ENCODE results near the gene PLXNA2. TPM values are rescaled to one million over a fixed set of nuclear protein-coding genes. Genes with fewer than 3 reads are reported as not detected.
A peak's percentile ranks its signal among the peaks of the same experiment; 100 is the strongest.

Gene PLXNA2
- total RNA-seq, 8 experiments from 2014 or later, result 14.3 to 50.5 (median 34.1) TPM

DNA sequence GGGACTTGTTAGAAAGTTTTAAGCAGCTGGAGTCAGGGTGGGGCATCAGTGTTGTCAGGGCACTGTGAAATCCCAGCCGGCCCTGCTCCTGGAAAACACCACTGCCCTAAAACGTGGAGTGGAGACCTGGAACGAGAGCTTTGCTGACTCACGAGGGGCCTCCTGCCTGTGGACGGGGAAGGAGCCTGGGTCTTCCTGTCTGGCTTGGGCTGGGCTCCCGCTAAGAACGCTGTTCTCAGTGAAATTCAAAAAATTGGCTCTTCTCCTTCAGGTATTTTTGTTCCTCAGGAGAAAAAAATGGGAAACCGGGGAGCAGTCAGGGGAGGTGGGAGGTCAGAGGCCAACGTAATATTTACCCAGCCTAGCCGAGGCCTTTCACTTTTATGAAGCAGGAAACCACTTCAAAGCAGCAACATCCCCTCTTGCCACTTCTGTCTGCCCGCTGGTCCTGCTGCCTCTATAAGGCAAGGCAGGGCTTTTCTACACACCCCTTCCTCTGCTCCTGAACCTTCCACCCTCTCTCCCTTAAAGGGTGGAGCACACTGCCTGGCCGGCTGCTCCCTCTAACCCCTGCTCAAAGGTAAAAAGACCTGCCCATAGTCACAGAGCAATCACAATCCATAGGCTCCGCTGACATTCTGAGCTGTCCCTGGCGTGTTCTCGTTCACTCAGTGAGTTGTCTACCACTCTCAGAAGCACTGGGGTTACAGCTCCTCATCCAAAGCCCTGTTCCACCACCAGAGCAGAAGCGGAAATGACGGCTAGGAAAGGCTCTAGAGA lies 8.0 kb downstream of the PLXNA2 start:
- no peak overlapping the region for H3K4me3 ChIP-seq
- 6 to 75% (median 52%) methylated on average over 2 to 14 of the region's 17 CpGs; no CpG with 5 or more reads in 1 of the 10 experiments for WGBS, 10 experiments
- H3K27ac ChIP-seq, result no peak overlapping the region
- in situ Hi-C loops (cut with MboI; ENCODE audit: low pct_unique_long_range_greater_than_20kb in 2 of 9, low sequenced_read_pairs in 9 of 9, unreplicated experiment in 9 of 9), result loop anchor here in 7 of 9 experiments (25.0 kb wide), 8 partner anchors 99 to 976 kb away; no protein-coding TSS in a partner anchor
- ATAC-seq (replicated peaks in 6 of 8), result peak in 3 of 8 experiments; percentile 7 to 53 (median 48)
- H3K4me1 ChIP-seq (replicated peaks in 1 of 2), result peaks cover 93 to 98% of the 10 kb centered on the region in 2 donors

DNA sequence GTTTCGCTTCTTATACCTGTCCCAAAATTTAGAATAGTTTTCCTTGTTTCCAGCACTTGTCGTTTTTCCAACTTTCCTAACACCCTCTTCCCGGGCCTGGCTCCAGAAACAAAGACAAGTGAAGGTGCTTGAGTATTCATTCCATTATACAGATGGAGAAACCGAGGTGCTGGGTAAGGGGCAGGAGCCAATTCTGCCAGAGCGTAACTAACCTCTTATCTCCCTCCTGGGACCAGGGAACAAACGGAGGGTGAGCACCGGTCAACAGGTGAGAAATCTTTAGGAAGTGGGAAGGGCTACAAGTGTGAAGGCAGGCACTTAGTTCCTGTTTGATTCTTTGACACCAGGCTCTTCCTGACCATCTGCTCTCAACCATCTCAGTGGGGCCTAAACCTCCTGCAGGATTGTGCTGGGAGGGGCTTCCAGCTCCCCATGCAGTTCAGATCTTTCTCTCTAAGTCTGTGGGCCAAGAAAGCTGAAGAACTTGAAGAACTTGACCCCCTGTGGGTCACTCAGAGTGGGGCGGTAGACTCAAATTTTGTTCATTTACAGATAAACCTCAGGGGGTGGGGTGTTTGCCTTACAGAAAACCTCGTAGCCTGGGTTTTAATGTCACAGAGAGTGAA lies 8.7 kb downstream of the PLXNA2 start:
- WGBS, 10 experiments, result 80 to 100% (median 87%) methylated on average over 1 to 9 of the region's 9 CpGs
- in situ Hi-C loops (cut with MboI; ENCODE audit: low pct_unique_long_range_greater_than_20kb in 2 of 9, low sequenced_read_pairs in 9 of 9, unreplicated experiment in 9 of 9), result loop anchor here in 7 of 9 experiments (25.0 kb wide), 8 partner anchors 98 to 977 kb away; no protein-coding TSS in a partner anchor

DNA sequence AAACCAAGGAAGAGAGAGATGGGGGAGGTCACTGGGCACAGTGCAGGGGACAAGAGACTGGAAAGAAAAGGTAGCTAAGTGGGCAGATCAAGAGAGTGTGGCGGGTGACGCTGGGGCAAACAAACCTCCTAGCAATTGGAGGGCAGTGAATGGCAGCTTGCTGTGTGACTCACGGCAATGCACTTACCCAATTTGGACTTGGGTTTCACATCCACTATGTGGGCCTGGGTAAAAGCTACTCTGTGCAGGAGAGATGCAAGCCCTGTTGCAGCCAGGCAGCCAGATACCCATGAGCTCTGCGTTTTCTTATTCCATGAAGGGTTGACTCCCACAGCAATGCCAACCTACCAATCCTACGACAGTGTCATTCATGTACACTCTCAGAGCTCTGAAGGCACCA lies 9.5 kb downstream of the PLXNA2 start:
- Histone ChIP-seq H3K4me1 (replicated peaks in 1 of 2) (peaks cover 87 to 97% of the 10 kb centered on the region in 2 donors), H3K4me3 (no peak overlapping the region), H3K27ac (no peak overlapping the region)
- no peak for ATAC-seq (replicated peaks in 6 of 8)
- 86 to 100% (median 90%) methylated on average over 2 to 5 of the region's 5 CpGs; no CpG with 5 or more reads in 3 of the 10 experiments for WGBS, 10 experiments
- in situ Hi-C loops (cut with MboI; ENCODE audit: low pct_unique_long_range_greater_than_20kb in 2 of 9, low sequenced_read_pairs in 9 of 9, unreplicated experiment in 9 of 9), result loop anchor here in 7 of 9 experiments (25.0 kb wide), 8 partner anchors 97 to 978 kb away; no protein-coding TSS in a partner anchor

More for the DNA sequence above, 8.7 kb downstream of the PLXNA2 start:
- no peak overlapping the region for H3K27ac ChIP-seq
- H3K4me1 ChIP-seq (replicated peaks in 1 of 2), result peaks cover 94 to 100% of the 10 kb centered on the region in 2 donors
- no peak overlapping the region for H3K4me3 ChIP-seq
- no peak for ATAC-seq (replicated peaks in 6 of 8)

DNA sequence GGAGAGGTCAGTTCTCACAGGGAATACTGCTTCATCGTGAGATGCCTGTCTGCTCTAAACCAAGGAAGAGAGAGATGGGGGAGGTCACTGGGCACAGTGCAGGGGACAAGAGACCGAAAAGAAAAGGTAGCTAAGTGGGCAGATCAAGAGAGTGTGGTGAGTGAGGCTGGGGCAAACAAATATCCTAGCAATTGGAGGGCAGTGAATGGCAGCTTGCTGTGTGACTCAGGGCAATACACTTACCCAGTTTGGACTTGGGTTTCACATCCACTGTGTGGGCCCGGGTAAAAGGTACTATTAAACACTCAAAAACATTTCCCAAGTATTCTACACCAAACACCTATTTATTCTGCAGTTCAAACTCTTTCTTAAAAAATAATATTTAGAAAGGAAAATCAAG lies 10.2 kb downstream of the PLXNA2 start:
- WGBS, 10 experiments, result 13 to 71% (median 16%) methylated on average over 2 to 3 of the region's 3 CpGs; no CpG with 5 or more reads in 4 of the 10 experiments
- in situ Hi-C loops (cut with MboI; ENCODE audit: low pct_unique_long_range_greater_than_20kb in 2 of 9, low sequenced_read_pairs in 9 of 9, unreplicated experiment in 9 of 9), result loop anchor here in 7 of 9 experiments (25.0 kb wide), 8 partner anchors 97 to 978 kb away; no protein-coding TSS in a partner anchor
- peaks cover 79 to 94% of the 10 kb centered on the region in 2 donors for H3K4me1 ChIP-seq (replicated peaks in 1 of 2)
- ATAC-seq (replicated peaks in 6 of 8), result no peak
- peak overlapping the region in 1 of 2 donors; percentile 34 for H3K27ac ChIP-seq
- H3K4me3 ChIP-seq, result no peak overlapping the region

DNA sequence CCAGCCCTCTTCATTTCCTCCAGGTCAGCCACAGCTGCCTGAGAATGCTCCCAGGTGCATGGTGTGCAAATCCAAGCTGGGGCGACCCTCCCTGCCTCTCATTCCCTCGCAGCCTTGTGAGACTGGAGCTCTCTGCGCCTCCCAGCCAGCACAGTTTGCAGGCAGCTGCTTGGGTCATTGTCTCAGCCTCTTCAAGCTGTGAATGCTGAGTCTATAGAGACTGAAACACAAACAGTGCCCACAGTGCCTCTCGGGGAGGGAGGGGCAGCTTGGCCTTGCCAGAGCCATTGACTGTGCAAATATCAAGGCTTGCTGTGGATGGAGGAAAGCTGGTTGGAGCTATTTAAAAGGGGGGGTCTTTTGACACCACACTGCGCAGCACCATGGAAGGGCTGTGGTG lies 10.6 kb downstream of the PLXNA2 start:
- peaks cover 75 to 91% of the 10 kb centered on the region in 2 donors for H3K4me1 ChIP-seq (replicated peaks in 1 of 2)
- ATAC-seq (replicated peaks in 6 of 8), result peak in 6 of 8 experiments; percentile 39 to 93 (median 86)
- peak overlapping the region in 1 of 2 donors; percentile 34 for H3K27ac ChIP-seq
- in situ Hi-C loops (cut with MboI; ENCODE audit: low pct_unique_long_range_greater_than_20kb in 2 of 9, low sequenced_read_pairs in 9 of 9, unreplicated experiment in 9 of 9), result loop anchor here in 7 of 9 experiments (25.0 kb wide), 8 partner anchors 96 to 979 kb away; no protein-coding TSS in a partner anchor
- H3K4me3 ChIP-seq, result no peak overlapping the region
- 0 to 75% (median 6%) methylated on average over 2 to 4 of the region's 5 CpGs; no CpG with 5 or more reads in 5 of the 10 experiments for WGBS, 10 experiments

DNA sequence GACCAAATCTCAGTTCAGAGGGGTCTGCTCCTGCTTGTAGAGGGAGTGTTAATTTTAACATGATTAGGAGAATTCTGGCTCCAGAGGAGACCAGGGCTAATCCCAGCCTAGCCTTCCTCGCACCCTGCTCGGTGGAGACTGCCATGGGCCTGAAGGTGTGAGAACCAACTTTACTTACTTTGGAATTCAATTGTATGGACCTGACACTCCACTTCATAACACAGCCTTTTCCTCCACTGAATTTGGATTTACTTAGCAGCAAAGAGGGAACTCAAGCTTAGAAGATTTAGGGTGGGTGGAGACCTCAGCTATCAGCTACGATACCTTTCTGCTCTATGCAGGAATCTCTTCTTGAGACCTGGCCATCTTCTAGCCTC lies 11.5 kb downstream of the PLXNA2 start:
- Histone ChIP-seq H3K4me1 (replicated peaks in 1 of 2) (peaks cover 73 to 91% of the 10 kb centered on the region in 2 donors), H3K27ac (no peak overlapping the region), H3K4me3 (no peak overlapping the region)
- no peak for ATAC-seq (replicated peaks in 6 of 8)
- WGBS, 10 experiments, result 57 to 100% (median 93%) methylated on average over 1 to 3 of the region's 3 CpGs; no CpG with 5 or more reads in 3 of the 10 experiments
- in situ Hi-C loops (cut with MboI; ENCODE audit: low pct_unique_long_range_greater_than_20kb in 2 of 9, low sequenced_read_pairs in 9 of 9, unreplicated experiment in 9 of 9), result loop anchor here in 7 of 9 experiments (25.0 kb wide), 8 partner anchors 95 to 980 kb away; no protein-coding TSS in a partner anchor

DNA sequence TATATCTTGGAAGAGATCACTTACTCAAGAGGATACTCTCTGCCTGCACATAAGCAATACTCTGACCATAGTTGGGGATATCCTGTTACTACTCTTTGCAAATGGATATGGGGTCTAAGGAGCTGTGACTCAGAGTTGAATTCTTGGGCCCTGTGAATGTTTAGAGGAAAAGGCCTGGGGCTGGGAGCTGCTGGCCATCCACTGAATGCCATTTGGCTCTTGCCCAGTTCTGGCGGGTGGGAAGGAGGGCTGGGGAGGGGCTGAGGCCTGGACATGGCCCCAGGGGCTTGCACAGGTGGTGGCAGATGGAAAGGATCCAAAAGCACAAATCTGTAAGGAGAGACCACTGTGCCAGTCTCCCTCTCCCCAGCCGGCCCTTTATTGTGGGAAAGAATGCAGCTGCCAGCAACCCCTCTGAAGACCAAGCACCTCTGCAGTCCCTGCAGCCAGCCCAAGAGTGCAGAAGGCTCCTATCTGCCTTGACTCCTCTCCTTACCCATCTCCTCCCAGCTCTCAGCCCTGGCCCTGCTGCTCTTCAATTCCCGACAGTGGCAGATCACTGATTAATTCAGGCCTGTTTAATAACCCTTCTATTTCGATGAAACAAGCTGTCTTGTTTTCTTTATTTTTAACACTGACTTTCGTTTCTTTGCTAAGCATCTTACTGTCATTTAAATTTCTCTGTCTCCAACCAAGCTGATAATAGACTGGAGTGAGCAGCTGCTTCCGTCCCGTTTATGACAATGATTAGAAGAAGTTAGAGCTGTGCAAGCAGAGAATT lies 12.1 kb downstream of the PLXNA2 start:
- WGBS, 10 experiments, result 12 to 95% (median 38%) methylated on average over 2 to 7 of the region's 7 CpGs
- Histone ChIP-seq H3K4me3 (no peak overlapping the region), H3K27ac (no peak overlapping the region), H3K4me1 (replicated peaks in 1 of 2) (peaks cover 73 to 91% of the 10 kb centered on the region in 2 donors)
- peak in 7 of 8 experiments; percentile 3 to 88 (median 31) for ATAC-seq (replicated peaks in 6 of 8)
- in situ Hi-C loops (cut with MboI; ENCODE audit: low pct_unique_long_range_greater_than_20kb in 2 of 9, low sequenced_read_pairs in 9 of 9, unreplicated experiment in 9 of 9), result loop anchor here in 7 of 9 experiments (25.0 kb wide), 8 partner anchors 95 to 980 kb away; no protein-coding TSS in a partner anchor

DNA sequence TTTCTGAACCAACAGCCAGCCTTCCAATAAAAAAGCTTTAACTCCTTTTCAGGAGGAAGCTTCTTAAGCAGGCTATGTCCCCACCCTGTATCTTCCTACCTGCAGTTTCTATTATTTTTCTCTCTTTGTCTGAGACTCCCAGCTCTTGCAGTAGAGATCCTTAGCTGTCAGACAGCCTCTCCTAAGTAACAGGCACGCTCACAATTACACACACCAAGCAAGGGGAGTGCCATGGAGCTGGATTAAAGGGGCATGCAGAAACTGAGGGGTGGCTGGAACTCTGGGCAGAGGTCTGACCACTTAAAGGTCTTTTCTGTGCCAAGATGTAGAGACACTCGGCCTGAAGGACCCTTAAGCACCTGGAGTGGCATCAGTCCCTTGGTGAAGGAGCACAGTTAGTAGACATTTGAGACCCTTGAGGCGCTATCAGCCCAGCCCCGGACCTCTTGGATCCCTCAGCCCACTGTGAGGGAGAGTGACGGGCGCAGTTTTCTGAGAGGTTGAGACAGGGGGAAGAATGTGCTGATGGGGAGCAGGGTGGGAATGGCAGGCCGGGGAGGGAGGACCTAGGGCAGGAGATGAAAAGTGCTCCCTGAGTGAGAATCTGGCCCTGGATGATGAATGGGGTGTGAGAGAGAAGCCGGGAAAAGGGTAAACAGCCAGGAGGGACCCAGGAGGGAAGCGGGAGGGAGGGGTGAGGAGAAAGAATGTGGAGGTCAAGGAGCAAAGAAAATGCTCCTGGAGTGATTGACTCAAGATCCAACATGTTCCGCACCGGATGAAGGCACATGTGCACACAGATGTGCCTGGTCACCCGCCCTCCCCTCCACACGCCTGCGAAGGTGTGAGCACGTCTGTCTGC lies 13.3 kb downstream of the PLXNA2 start:
- in situ Hi-C loops (cut with MboI; ENCODE audit: low pct_unique_long_range_greater_than_20kb in 2 of 9, low sequenced_read_pairs in 9 of 9, unreplicated experiment in 9 of 9), result loop anchor here in 7 of 9 experiments (25.0 kb wide), 8 partner anchors 94 to 981 kb away; no protein-coding TSS in a partner anchor
- no peak overlapping the region for H3K27ac ChIP-seq
- peaks cover 73 to 91% of the 10 kb centered on the region in 2 donors for H3K4me1 ChIP-seq (replicated peaks in 1 of 2)
- WGBS, 10 experiments, result 45 to 100% (median 76%) methylated on average over 1 to 7 of the region's 15 CpGs; no CpG with 5 or more reads in 2 of the 10 experiments
- ATAC-seq (replicated peaks in 6 of 8), result peak in 2 of 8 experiments; percentile 2
- no peak overlapping the region for H3K4me3 ChIP-seq

DNA sequence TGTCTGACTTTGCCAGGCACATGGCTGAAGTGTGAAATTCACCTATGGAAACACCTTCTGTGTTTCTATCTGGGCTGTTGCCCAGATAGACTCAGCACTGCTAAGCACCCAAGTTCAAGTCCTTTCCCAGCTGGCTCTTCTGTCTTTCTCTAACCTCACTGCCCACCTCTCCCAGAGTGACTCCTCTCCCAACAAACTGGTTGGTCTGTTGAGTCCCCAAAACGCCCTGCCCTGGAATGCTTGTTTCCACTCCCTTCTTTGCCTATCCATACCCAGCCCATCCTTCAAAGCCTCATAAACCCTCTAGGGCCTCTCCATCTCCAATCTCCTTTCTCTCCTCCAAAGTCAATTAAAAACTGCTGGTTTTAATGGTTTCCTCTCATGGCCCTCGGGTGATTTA lies 15.6 kb downstream of the PLXNA2 start:
- Histone ChIP-seq H3K27ac (no peak overlapping the region), H3K4me1 (replicated peaks in 1 of 2) (peaks cover 78 to 91% of the 10 kb centered on the region in 2 donors), H3K4me3 (no peak overlapping the region)
- 79 to 100% (median 95%) methylated on average over 1 to 2 of the region's 2 CpGs; no CpG with 5 or more reads in 4 of the 10 experiments for WGBS, 10 experiments
- in situ Hi-C loops (cut with MboI; ENCODE audit: low pct_unique_long_range_greater_than_20kb in 2 of 9, low sequenced_read_pairs in 9 of 9, unreplicated experiment in 9 of 9), result loop anchor here in 7 of 9 experiments (25.0 kb wide), 8 partner anchors 91 to 984 kb away; no protein-coding TSS in a partner anchor
- ATAC-seq (replicated peaks in 6 of 8), result peak in 1 of 8 experiments; percentile 12

DNA sequence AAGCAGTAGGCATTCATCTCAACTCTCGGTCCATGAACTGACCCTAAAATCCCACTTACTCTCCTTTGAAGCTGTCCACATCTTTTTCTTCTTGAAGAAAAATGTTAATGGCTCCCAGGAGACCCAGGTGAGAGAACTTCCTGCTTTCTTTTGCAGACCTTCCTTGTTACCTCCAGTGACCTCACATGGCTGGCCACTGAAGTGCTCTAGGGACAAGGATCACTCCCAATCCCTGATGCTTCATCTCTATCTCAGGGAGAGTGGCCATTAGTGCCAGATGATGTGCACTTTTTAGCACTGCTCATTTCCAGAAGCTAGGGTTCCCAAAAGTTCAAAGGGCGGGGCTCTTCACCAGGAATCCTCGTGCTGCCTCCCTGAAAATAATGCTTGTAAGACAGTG lies 16.2 kb downstream of the PLXNA2 start:
- no peak overlapping the region for H3K4me3 ChIP-seq
- 63 to 100% (median 70%) methylated on average over 1 to 3 of the region's 3 CpGs; no CpG with 5 or more reads in 2 of the 10 experiments for WGBS, 10 experiments
- ATAC-seq (replicated peaks in 6 of 8), result peak in 1 of 8 experiments; percentile 7
- in situ Hi-C loops (cut with MboI; ENCODE audit: low pct_unique_long_range_greater_than_20kb in 2 of 9, low sequenced_read_pairs in 9 of 9, unreplicated experiment in 9 of 9), result loop anchor here in 7 of 9 experiments (25.0 kb wide), 8 partner anchors 91 to 984 kb away; no protein-coding TSS in a partner anchor
- peaks cover 77 to 90% of the 10 kb centered on the region in 2 donors for H3K4me1 ChIP-seq (replicated peaks in 1 of 2)
- no peak overlapping the region for H3K27ac ChIP-seq

DNA sequence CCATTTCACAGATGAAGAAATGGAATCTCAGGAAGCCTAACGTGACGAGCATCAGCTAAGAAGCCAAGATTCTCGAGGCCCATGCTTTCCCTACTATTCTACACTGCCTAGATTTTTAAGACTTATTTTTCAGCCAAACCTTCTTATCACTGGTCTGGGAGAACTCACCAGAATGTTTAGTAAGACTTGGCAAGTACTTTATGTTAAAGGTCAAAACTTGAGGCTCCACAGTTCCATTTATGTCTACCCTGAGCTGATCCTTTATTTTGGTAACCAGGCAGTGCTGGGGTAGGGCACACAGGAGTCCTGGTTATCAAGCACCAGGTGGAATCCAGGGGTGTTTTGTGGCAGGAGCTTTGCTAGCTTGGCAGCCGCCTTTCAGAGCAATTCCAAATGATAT lies 16.8 kb downstream of the PLXNA2 start:
- H3K4me1 ChIP-seq (replicated peaks in 1 of 2), result peaks cover 70 to 84% of the 10 kb centered on the region in 2 donors
- ATAC-seq (replicated peaks in 6 of 8), result no peak
- in situ Hi-C loops (cut with MboI; ENCODE audit: low pct_unique_long_range_greater_than_20kb in 2 of 9, low sequenced_read_pairs in 9 of 9, unreplicated experiment in 9 of 9), result loop anchor here in 7 of 9 experiments (25.0 kb wide), 8 partner anchors 90 to 985 kb away; no protein-coding TSS in a partner anchor
- WGBS, 10 experiments, result 76 to 100% (median 88%) methylated on average over 1 to 4 of the region's 4 CpGs; no CpG with 5 or more reads in 1 of the 10 experiments
- no peak overlapping the region for H3K4me3 ChIP-seq
- no peak overlapping the region for H3K27ac ChIP-seq

Measured in motor neuron (in vitro differentiated cells).